Coronary artery (tissue), 2 donors: Measurements from ENCODE around the gene SULT2B1.

ENCODE experiments used
- DNase-seq: peaks from one replicate; pipeline ENCODE4 v3.0.0-alpha.2; 2017; ENCODE audit warnings: low spot score
- H3K27ac ChIP-seq, 2 donors: fragments of 200-600 bp; sonication (generic); one replicate each; pipeline ENCODE4 v1.5.1; 2016 to 2019
- H3K4me3 ChIP-seq: fragments of 200-600 bp; sonication (generic); 2 replicates; pipeline ENCODE4 v1.5.1; 2016; ENCODE audit warnings: mild to moderate bottlenecking, moderate library complexity
- TF ChIP-seq, protein P1 (sequence below): fragments of 200-600 bp; sonication (generic); IDR thresholded peaks from one replicate; pipeline ENCODE4 v1.5.1; 2019; ENCODE audit warnings: antibody characterized with exemption

Gene SULT2B1

GRCh38 chr19:48552406-48553322 is 692 bp downstream of the SULT2B1 start:
- no peak overlapping the region for H3K27ac ChIP-seq
- DNase-seq, result no peak
- no peak overlapping the region for H3K4me3 ChIP-seq
- TF ChIP-seq, protein P1, sequence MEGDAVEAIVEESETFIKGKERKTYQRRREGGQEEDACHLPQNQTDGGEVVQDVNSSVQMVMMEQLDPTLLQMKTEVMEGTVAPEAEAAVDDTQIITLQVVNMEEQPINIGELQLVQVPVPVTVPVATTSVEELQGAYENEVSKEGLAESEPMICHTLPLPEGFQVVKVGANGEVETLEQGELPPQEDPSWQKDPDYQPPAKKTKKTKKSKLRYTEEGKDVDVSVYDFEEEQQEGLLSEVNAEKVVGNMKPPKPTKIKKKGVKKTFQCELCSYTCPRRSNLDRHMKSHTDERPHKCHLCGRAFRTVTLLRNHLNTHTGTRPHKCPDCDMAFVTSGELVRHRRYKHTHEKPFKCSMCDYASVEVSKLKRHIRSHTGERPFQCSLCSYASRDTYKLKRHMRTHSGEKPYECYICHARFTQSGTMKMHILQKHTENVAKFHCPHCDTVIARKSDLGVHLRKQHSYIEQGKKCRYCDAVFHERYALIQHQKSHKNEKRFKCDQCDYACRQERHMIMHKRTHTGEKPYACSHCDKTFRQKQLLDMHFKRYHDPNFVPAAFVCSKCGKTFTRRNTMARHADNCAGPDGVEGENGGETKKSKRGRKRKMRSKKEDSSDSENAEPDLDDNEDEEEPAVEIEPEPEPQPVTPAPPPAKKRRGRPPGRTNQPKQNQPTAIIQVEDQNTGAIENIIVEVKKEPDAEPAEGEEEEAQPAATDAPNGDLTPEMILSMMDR, result no peak

GRCh38 chr19:48553676-48554384 is 1.9 kb downstream of the SULT2B1 start:
- TF ChIP-seq, protein P1, result no peak
- no peak overlapping the region for H3K27ac ChIP-seq

DNA sequence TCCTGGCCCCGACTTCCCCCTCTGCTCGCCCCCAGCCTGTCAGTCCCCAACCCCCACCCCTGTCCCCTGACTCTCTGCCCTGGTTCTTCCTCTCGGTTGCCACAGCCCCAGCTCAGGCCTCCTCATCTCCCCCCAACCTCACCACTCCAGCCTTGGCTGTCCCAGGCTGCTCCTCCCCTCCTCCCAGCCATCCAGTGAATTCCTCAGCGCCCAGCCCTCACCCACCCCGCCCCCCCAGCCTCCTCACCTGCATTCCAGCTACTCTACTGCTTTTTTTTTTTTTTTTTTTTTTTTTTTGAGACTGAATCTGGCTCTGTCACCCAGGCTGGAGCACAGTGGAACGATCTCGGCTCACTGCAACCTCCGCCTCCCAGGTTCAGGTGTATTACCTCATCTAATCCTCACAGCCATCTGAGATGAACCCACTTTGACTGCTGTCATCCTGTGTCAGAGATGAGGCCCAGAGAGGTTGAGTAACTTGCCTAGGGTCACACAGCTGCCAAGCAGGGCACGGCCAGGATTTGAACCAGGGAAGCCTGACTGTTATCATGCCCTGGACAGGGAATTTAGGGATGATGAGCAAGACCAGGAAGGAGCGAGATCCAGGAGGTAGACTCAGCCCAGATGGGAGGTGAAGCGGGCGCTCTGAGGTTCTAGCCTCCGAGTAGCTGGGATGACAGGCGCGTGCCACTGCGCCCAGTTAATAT is 2.6 kb downstream of the SULT2B1 start:
- Histone ChIP-seq H3K27ac (no peak overlapping the region), H3K4me3 (no peak overlapping the region)
- TF ChIP-seq, protein P1, result no peak
- DNase-seq, result no peak

More at GRCh38 chr19:48553676-48554384, 1.9 kb downstream of the SULT2B1 start:
- no peak for DNase-seq
- H3K4me3 ChIP-seq, result no peak overlapping the region

- DNase-seq, result no peak
- no peak overlapping the region for H3K4me3 ChIP-seq
- TF ChIP-seq, protein P1, result no peak
- no peak overlapping the region for H3K27ac ChIP-seq
Measured at GRCh38 chr19:48556163-48556562, 4.2 kb downstream of the SULT2B1 start.

- Histone ChIP-seq H3K27ac (no peak overlapping the region), H3K4me3 (no peak overlapping the region)
- no peak for DNase-seq
- TF ChIP-seq, protein P1, result no peak
Measured at GRCh38 chr19:48556825-48557224, 4.9 kb downstream of the SULT2B1 start.

DNA sequence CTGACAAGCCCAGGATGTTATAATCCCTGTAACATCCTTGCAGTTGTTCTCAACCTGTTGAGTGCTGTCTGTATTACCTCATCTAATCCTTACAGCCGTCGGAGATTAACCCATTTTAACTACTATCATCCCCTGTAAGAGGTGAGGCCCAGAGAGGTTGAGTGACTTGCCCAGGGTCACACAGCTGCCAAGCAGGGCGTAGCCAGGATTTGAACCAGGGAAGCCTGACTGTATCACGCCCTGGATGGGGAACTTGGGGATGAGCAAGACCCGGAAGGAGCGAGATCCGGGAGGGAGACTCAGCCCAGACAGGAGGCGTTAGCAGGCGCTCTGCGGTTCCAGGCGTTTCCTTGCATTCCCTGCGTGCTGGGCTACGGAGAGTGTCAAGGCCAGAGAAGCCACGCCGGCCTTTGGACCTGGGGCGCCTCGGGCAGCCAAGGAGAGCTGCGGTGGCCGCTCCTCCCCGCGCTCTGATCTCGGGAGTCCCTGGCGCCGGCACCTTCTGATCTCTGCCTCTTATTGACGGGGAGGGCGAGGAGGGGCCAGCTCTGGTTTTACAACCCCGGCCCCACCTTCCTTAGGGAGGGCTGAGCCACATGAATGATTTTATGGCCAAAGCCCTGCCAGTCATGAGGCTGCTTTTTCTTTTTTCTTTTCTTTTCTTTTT is 6.2 kb downstream of the SULT2B1 start:
- TF ChIP-seq, protein P1, result no peak
- DNase-seq, result no peak
- Histone ChIP-seq H3K27ac (no peak overlapping the region), H3K4me3 (peak overlapping the region; percentile 25)
